Activated T-cell treated with anti-CD3 and anti-CD28 coated beads for 1 hour (primary cell): Measurements from ENCODE around the gene MECR.
A peak's percentile ranks its signal among the peaks of the same experiment; 100 is the strongest.
"Not testable (repeated sequence)": the region's sequence is repeated elsewhere in the genome, so short reads cannot be mapped to it uniquely, and the experiment has no call there.

Source experiments
- DNase-seq: peaks from one replicate; pipeline ENCODE4 v3.0.0-alpha.2; 2020; ENCODE audit warnings: low read depth

The MECR gene

GRCh38 chr1:29235955-29236711 lies 5.4 kb upstream of the MECR start, which contains the start of gene PTPRU:
TSS of gene PTPRU (plus strand) at chr1:29236522. CDS start at chr1:29236645, 123 bp downstream.
- DNase-seq = peak; percentile 67

GRCh38 chr1:29234881-29235280 lies 4.1 kb upstream of the MECR start:
- not testable (repeated sequence) for DNase-seq

- DNase-seq = no peak
Measured at GRCh38 chr1:29234471-29234870, 3.7 kb upstream of the MECR start.

DNA sequence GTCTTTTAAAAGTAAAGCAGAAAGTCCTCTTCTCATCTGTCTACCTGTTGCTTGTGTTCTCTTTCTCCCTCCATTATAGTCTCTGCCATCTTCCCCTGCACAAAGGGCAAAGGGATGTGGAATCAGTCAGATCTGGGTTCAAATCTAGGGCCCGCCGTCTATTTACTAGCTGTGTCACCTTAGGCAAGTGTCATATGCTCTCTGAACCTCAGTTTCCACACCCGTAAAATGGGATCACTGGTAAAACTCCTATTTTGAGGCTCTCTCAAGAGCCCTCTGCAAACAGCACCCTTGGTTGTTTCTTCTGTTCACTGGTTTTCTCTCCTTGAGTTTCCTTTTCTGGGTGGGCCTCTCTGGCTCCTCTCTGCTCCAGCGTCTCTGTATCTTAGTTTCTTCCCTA lies 3.0 kb upstream of the MECR start:
- no peak for DNase-seq

DNA sequence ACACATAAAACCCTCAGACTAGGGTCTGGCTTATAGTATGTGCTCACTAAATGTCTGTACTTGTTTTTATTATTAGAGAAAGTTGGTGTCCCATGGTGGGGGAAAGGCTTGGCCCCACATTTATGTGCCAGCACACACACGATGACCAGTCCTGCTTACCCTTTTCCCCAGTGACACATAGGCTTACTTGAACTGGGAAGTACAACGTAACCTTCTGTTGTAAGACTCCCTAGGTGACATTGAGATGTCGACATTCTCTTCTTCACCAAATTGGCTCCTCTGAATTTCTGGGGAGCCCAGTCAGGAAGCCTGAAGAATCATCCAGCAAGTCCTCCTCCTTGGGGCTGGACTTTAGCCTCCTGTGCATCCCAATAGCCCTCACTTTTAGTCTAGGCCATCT lies 1.7 kb upstream of the MECR start:
- DNase-seq = no peak

DNA sequence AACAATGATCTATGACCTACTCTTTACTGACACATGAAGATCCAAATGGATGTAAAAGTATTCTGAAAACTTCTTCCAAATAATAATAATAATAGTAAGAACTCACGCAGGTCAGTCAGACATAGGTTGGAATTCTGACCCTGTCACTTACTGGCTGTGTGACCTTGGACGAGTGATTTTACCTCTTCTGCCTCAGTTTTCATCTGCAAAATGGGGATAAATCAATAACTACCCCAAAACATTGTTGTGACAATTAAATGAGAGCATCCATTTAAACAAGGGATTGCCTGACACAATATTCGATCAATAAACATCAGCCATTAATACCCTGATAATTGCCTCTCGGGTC lies 556 bp downstream of the MECR start:
- no peak for DNase-seq

DNA sequence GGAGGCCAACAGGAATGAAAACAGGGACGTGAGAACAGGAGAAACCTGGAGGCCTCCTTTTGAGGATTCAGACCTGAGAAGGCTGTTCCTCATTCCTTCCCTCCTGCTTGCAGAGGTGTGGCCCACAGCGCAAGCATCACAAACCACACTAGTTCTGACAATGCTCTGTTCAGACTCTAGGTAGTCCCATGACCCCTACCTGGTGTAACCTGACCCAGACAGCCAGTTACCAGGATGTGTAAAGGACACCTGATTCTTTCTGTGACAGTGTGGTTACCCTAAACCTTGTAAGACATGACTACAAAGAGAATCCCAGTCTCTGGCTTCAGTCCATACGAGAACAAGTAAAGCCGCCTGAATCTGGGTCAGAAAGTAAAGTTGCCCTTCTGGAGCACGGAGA lies 3.2 kb downstream of the MECR start:
- DNase-seq = no peak

GRCh38 chr1:29225361-29225760 lies 5.4 kb downstream of the MECR start:
- no peak for DNase-seq

- DNase-seq = no peak
Measured at GRCh38 chr1:29224356-29224837, 6.3 kb downstream of the MECR start.

- no peak for DNase-seq
Measured at GRCh38 chr1:29223521-29223920, 7.2 kb downstream of the MECR start.

GRCh38 chr1:29222686-29223085 lies 8.0 kb downstream of the MECR start:
- DNase-seq = no peak

DNA sequence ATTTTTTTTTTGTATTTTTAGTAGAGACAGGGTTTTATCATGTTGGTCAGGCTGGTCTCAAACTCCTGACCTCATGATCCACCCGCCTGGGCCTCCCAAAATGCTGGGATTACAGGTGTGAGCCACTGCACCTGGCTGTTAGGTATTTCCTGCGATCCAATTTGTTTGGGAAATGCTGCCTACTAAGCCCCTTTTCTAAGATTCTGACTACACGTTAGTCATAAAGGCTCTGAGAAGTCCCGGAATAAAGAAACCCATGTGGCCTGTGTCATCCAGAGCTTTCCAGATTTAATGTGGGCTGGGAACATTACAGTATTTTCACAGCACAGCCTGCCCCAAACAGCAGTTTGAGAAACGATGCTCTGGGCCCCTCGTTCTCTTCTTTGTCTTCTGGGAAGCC lies 8.5 kb downstream of the MECR start:
- not testable (repeated sequence) for DNase-seq

DNA sequence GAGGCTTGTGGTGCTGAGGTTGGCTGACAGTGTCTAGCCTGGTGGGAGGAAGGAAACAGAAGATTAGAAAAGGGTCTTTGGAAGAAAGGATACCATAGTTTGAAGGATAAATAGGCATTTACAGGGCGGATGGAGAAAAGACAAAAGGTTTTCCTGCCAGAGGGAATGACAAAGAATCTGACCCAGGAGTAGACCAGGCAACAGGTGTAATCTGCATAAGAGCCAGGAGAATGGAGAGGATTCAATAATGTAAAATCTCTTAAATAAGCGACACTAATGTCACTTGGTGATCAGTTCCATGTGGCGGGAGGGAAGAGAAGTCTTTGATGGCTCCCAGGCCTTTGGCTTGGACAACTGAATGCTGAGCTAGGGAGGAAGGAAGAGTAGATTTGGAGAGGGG lies 9.4 kb downstream of the MECR start:
- no peak for DNase-seq

GRCh38 chr1:29218223-29218622 lies 12.5 kb downstream of the MECR start:
- no peak for DNase-seq

GRCh38 chr1:29217633-29218032 lies 13.1 kb downstream of the MECR start:
- no peak for DNase-seq

- no peak for DNase-seq
Measured at GRCh38 chr1:29213055-29213454, 17.7 kb downstream of the MECR start.

- no peak for DNase-seq
Measured at GRCh38 chr1:29211086-29212030, 19.4 kb downstream of the MECR start.

DNA sequence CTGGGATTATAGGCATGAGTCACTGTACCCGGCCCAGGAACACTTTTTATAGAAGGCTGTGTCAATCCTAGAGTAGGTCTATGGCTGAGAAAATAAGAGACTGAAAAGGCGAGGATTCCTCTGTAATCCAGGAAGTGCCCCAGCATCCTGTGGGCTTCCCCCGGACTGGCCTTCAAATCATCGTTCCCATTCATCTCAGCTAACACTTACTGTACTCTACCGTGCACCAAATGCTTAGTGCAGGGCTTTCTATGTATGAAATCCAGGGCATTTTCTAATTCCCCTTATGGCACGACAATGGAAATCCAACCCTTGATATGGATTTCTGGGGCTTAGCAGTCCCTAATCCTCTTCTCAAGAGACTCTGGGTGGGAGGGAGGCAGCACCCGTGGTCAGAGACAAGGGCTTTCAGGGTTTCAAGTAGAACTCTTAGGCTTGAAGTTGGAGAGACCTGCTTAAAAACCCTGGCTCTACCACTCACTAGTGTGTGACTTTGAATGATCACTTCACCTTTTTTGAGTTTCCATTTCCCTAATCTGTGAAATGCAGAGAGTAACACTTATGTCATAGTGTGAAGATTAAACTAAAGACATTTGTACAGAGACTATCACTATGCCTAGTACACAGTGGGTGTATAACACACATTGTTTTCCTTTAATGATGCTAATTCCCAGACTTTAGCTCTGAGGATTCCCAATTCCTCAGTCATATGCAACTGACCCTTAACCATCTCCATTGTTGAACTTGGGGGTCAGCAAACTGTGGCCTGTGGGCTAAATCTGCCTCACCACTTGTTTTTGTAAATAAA lies 20.3 kb downstream of the MECR start:
- no peak for DNase-seq

DNA sequence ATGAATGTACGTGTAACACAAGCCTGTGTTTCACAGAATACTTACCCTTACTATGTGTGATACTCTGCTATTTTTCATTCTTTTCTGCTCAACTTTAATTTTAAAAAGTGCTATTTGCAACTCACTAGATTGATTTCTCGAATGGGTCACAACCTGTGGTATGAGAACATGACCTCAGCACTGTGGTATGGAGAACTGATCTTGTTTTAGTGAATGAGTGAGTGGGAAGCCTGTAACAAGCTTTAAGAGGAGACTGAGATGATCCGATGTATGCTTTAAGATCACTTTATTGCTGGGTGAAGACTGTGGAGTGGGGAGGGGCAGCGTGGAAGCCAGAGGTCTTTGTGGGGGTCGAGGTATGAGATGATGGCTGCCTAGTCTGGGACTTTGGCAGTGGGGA lies 21.6 kb downstream of the MECR start:
- no peak for DNase-seq

- DNase-seq = no peak
Measured at GRCh38 chr1:29208442-29208841, 22.3 kb downstream of the MECR start.

- DNase-seq = peak; percentile 97
Measured at GRCh38 chr1:29202584-29203340, 28.0 kb downstream of the MECR start.
